ACHN (cell line): ENCODE data around the gene SPRR3.
A peak's percentile ranks its signal among the peaks of the same experiment; 100 is the strongest.

Experiments used
- DNase-seq: peaks from one replicate; pipeline ENCODE4 v3.0.0-alpha.2; 2015
- in situ Hi-C: cut with HindIII; loops from 2 replicates; pipeline ENCODE4 v1.10.0; 2017; ENCODE audit warnings: low sequenced_read_pairs, low pct_ligation_motif_present, low pct_unique_long_range_greater_than_20kb

SPRR3 gene

GRCh38 chr1:153032073-153032472 is 30.5 kb downstream of the SPRR3 start:
- in situ Hi-C loops = no loop called here
- DNase-seq = no peak

- peak; percentile 75 for DNase-seq
- in situ Hi-C loops = no loop called here
These were observed 31.2 kb downstream of the SPRR3 start for GRCh38 chr1:153032677-153033308.

- in situ Hi-C loops = no loop called here
- DNase-seq = no peak
These were observed 33.7 kb downstream of the SPRR3 start for GRCh38 chr1:153035211-153035610.

- in situ Hi-C loops = no loop called here
- no peak for DNase-seq
These were observed 39.5 kb downstream of the SPRR3 start, which contains the start of gene SPRR2D for GRCh38 chr1:153040950-153041631. Gene SPRR2D (minus strand): TSS chr1:153041120. CDS start chr1:153040346, 774 bp downstream.

GRCh38 chr1:153049211-153049610 is 47.7 kb downstream of the SPRR3 start:
- in situ Hi-C loops = no loop called here
- DNase-seq = no peak
